B cell (primary cell): ENCODE results near the gene NCDN. TPM values are rescaled to one million over a fixed set of nuclear protein-coding genes. Genes with fewer than 3 reads are reported as not detected.

Experiments used
- ATAC-seq: fragments of 200-7000 bp; cut with Tn5 transposase; one replicate; pipeline ENCODE4 v1.10.0; 2021; ENCODE audit warnings: low read depth, mild to moderate bottlenecking, moderate number of reproducible peaks, moderate library complexity
- CTCF ChIA-PET: fragments of 350-600 bp; sonication (Branson Sonifier 250); formaldehyde crosslinking; loops from one replicate; lab custom pipeline; 2021; ENCODE audit warnings: antibody characterized with exemption, inconsistent platforms; lab: Charles Lee
- POLR2A ChIA-PET: fragments of 350-600 bp; sonication (Branson Sonifier 250); formaldehyde crosslinking; loops from one replicate; lab custom pipeline; 2021; ENCODE audit warnings: antibody characterized with exemption; lab: Charles Lee
- DNase-seq: peaks from one replicate; pipeline ENCODE4 v3.0.0; 2013
- H2AFZ ChIP-seq: 2 replicates; pipeline ENCODE4 v1.6.1; 2012; ENCODE audit warnings: mild to moderate bottlenecking, low read depth, low read length; ENCODE audit not compliant: insufficient read depth, poor library complexity, severe bottlenecking
- H3K27ac ChIP-seq, 2 donors: 1 replicate in 1 of 2; 2 replicates in 1 of 2; pipeline ENCODE4 v1.5.1; 2012 to 2013; ENCODE audit warnings: low read length in 2 of 2, mild to moderate bottlenecking in 2 of 2, moderate library complexity in 1 of 2
- H3K27me3 ChIP-seq, 4 experiments: fragments of 200-600 bp in 1 of 4; sonication (generic) in 1 of 4; replicated peaks in 1 of 4; 1 replicate in 2 of 4; 2 replicates in 2 of 4; pipeline versions ENCODE4 v1.6.1 to v1.7.0; 2013 to 2016; ENCODE audit warnings: low read length in 3 of 4, mild to moderate bottlenecking in 2 of 4, mixed read lengths in 1 of 4, moderate library complexity in 1 of 4; ENCODE audit not compliant: insufficient read depth in 4 of 4, control insufficient read depth in 3 of 4; ENCODE audit errors: control extremely low read depth in 1 of 4
- H3K36me3 ChIP-seq, 2 experiments: replicated peaks in 1 of 2; 1 replicate in 1 of 2; 2 replicates in 1 of 2; pipeline versions ENCODE4 v1.6.1 to v1.7.1; 2013; ENCODE audit warnings: low read length in 1 of 2; ENCODE audit not compliant: insufficient read depth in 2 of 2, control insufficient read depth in 1 of 2; ENCODE audit errors: control extremely low read depth in 1 of 2, extremely low read depth in 1 of 2
- H3K4me1 ChIP-seq, 2 donors: fragments of 200-600 bp in 1 of 2; sonication (generic) in 1 of 2; 1 replicate in 1 of 2; 2 replicates in 1 of 2; pipeline versions ENCODE4 v1.5.1 to v1.6.1; 2013 to 2017; ENCODE audit warnings: low read length in 2 of 2; ENCODE audit not compliant: control insufficient read depth in 2 of 2, insufficient read depth in 2 of 2
- H3K4me2 ChIP-seq: replicated peaks from 2 replicates; pipeline ENCODE3; 2012; ENCODE audit warnings: mild to moderate bottlenecking, low read depth, low read length; ENCODE audit not compliant: poor library complexity, severe bottlenecking
- H3K4me3 ChIP-seq, 5 experiments: fragments of 200-600 bp in 1 of 5; sonication (generic) in 1 of 5; 1 replicate in 3 of 5; 2 replicates in 2 of 5; pipeline versions ENCODE4 v1.5.1 to v1.7.0; 2011 to 2016; ENCODE audit warnings: low read length in 4 of 5, mild to moderate bottlenecking in 4 of 5, low read depth in 2 of 5, control low read depth in 1 of 5, moderate library complexity in 1 of 5; ENCODE audit not compliant: insufficient read depth in 1 of 5; ENCODE audit errors: control extremely low read depth in 1 of 5, extremely low read depth in 1 of 5
- H3K79me2 ChIP-seq: fragments of 200-600 bp; sonication (generic); one replicate; pipeline ENCODE4 v1.6.0; 2016; ENCODE audit warnings: low read length; ENCODE audit not compliant: control insufficient read depth, insufficient read depth
- H3K9ac ChIP-seq: fragments of 200-600 bp; sonication (generic); 2 replicates; pipeline ENCODE4 v1.6.1; 2017; ENCODE audit warnings: mild to moderate bottlenecking, low read length, moderate library complexity
- H3K9me3 ChIP-seq, 3 donors: one replicate each; pipeline versions ENCODE4 v1.6.1 to v1.7.1; 2013; ENCODE audit warnings: low read length in 2 of 3; ENCODE audit not compliant: control insufficient read depth in 2 of 3, insufficient read depth in 1 of 3; ENCODE audit errors: control extremely low read depth in 1 of 3
- H4K20me1 ChIP-seq: 2 replicates; pipeline ENCODE4 v1.6.0; 2012; ENCODE audit warnings: mild to moderate bottlenecking, low read length; ENCODE audit not compliant: insufficient read depth, control insufficient read depth, poor library complexity, severe bottlenecking
- H3K27ac Mint-ChIP-seq: one replicate; pipeline ENCODE4 v1.8.0; 2021; ENCODE audit warnings: mixed read lengths
- H3K27me3 Mint-ChIP-seq: one replicate; pipeline ENCODE4 v1.8.0; 2021; ENCODE audit warnings: mixed read lengths
- H3K4me1 Mint-ChIP-seq: one replicate; pipeline ENCODE4 v1.8.0; 2021; ENCODE audit warnings: mixed read lengths
- H3K4me3 Mint-ChIP-seq: one replicate; pipeline ENCODE4 v1.8.0; 2021; ENCODE audit warnings: mixed read lengths
- H3K9me3 Mint-ChIP-seq: one replicate; pipeline ENCODE4 v1.8.0; 2022; ENCODE audit warnings: mixed read lengths; ENCODE audit not compliant: insufficient read depth
- CTCF ChIP-seq: fragments of 200-600 bp; IDR thresholded peaks from one replicate; pipeline ENCODE4 v1.8.0; 2022; ENCODE audit warnings: antibody characterized with exemption, mild to moderate bottlenecking
- EZH2 ChIP-seq: IDR thresholded peaks from 2 replicates; pipeline ENCODE4 v1.6.1; 2012; ENCODE audit warnings: borderline replicate concordance, low read depth, mild to moderate bottlenecking, moderate library complexity, low read length; ENCODE audit not compliant: insufficient read depth, poor library complexity, severe bottlenecking
- WGBS: methylation state at CpG from one replicate; pipeline ENCODE4 v1.1.5; 2013; ENCODE audit warnings: missing lambda C conversion rate; ENCODE audit not compliant: insufficient coverage; 5-methylcytosine and 5-hydroxymethylcytosine counted together
- intact Hi-C: fragments of 100-400 bp; cut with micrococcal nuclease; formaldehyde crosslinking; loops from one replicate; pipeline ENCODE4 v1.10.0; 2022
- polyA plus RNA-seq: library from polyadenylated mRNA; depleted of rRNA; stranded (reverse); fragments of >200 nt; gene quantifications from 2 replicates; pipeline ENCODE4 v1.2.3, GENCODE V29; 2012
- total RNA-seq, 2 donors: library from RNA; stranded (reverse); fragments of 120-200 nt in 1 of 2; gene quantifications; 1 replicate in 1 of 2; 2 replicates in 1 of 2; pipeline versions ENCODE4 v1.2.3 to v1.2.4, GENCODE V29; 2013 to 2022

Gene NCDN
- total and polyA plus RNA-seq, 2 donors (not counting 1 experiment from before 2014, with no cell fraction given): 13.6 to 19.8 TPM

- ATAC-seq (no peak), DNase-seq (peak; percentile 60)
- Histone ChIP-seq H3K4me3 (no peak overlapping the region), H3K79me2 (peaks cover 23% of the 10 kb centered on the region), H4K20me1 (no peaks in the 10 kb centered on the region), H2AFZ (no peak overlapping the region), H3K4me2 (no peak overlapping the region), H3K4me1 (peaks cover 15 to 26% of the 10 kb centered on the region in 2 donors), H3K9ac (no peak overlapping the region), H3K27ac (no peak overlapping the region), H3K36me3 (no peaks in the 10 kb centered on the region), H3K9me3 (no peaks in the 10 kb centered on the region), H3K27me3 (no peaks in the 10 kb centered on the region)
- Mint-ChIP-seq H3K27ac (peak overlapping the region; percentile 55), H3K27me3 (no peaks in the 10 kb centered on the region), H3K4me1 (peaks cover 43% of the 10 kb centered on the region), H3K9me3 (no peaks in the 10 kb centered on the region), H3K4me3 (peak overlapping the region; percentile 31)
- no peak for TF ChIP-seq CTCF
- no peak for TF ChIP-seq EZH2
- ChIA-PET CTCF (interaction anchor here (0.6 to 3.9 kb wide), 5 partner anchors 8 to 267 kb away, joined by 3 to 30 read pairs (median 5); no protein-coding TSS in a partner anchor), POLR2A (interaction anchor here (0.6 kb wide), 1 partner anchor 160 kb away, joined by 17 read pairs; no protein-coding TSS in a partner anchor)
- intact Hi-C loops: loop anchor here (5.0 to 10.0 kb wide), 2 partner anchors 527 to 705 kb away; partner anchors contain the start of genes SMIM12 and ZMYM6
- WGBS: 92% methylated on average over 5 of the region's 7 CpGs
Observed at GRCh38 chr1:35559317-35559944, 1.8 kb downstream of the NCDN start.
